WERI-Rb-1 (cell line): ENCODE measurements around the gene GRIK3.

Source experiments
- DNase-seq: peaks from one replicate; pipeline ENCODE4 v3.0.0-alpha.2; 2020
- H3K27ac ChIP-seq: fragments of 250-450 bp; sonication (Bioruptor Pico); 2 replicates; pipeline ENCODE4 v1.5.1; 2020; ENCODE audit warnings: mild to moderate bottlenecking, moderate library complexity
- H3K27me3 ChIP-seq: fragments of 250-450 bp; sonication (Bioruptor Pico); 2 replicates; pipeline ENCODE4 v1.5.1; 2021; ENCODE audit warnings: mild to moderate bottlenecking, low read depth, moderate library complexity; ENCODE audit not compliant: insufficient read depth, severe bottlenecking
- H3K36me3 ChIP-seq: fragments of 250-450 bp; sonication (Bioruptor Pico); 2 replicates; pipeline ENCODE4 v1.5.1; 2020; ENCODE audit warnings: mild to moderate bottlenecking, moderate library complexity
- H3K4me3 ChIP-seq: 2 replicates; pipeline ENCODE4 v1.5.1; 2011; ENCODE audit warnings: low read depth, mild to moderate bottlenecking, control low read depth, low read length
- H3K9me3 ChIP-seq: fragments of 250-450 bp; sonication (Bioruptor Pico); 2 replicates; pipeline ENCODE4 v1.5.1; 2021; ENCODE audit warnings: mild to moderate bottlenecking, moderate library complexity; ENCODE audit not compliant: severe bottlenecking
- TF ChIP-seq, protein P1 (sequence below): IDR thresholded peaks from 2 replicates; pipeline ENCODE4 v1.5.1; 2011; ENCODE audit warnings: low read depth, mild to moderate bottlenecking, control low read depth, inconsistent platforms, low read length

GRIK3 gene

DNA sequence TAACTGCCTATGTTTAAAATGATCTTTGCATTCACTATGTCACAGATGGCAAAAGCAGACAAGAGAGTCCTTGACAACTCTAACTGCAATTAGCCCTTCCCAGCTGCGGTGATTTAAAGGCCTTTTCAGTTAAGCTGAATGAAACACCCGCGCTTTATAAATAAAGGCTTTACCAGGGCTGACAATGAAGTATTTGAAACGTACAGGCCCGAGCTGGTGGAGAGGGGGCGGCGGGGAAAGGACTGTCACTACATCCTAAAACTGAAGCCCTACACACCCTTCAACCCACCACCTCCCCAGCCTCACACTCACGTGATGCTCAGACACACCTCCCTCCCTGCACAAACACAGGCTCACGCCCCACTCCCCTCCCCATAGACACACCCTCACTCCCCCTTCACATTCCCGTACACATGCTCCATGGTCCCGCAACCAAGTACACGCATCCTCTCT is 45.5 kb downstream of the GRIK3 start:
- Histone ChIP-seq H3K27me3 (no peaks in the 10 kb centered on the region), H3K4me3 (no peak overlapping the region), H3K9me3 (no peaks in the 10 kb centered on the region), H3K27ac (no peak overlapping the region), H3K36me3 (peaks cover 25% of the 10 kb centered on the region)
- TF ChIP-seq, protein P1, sequence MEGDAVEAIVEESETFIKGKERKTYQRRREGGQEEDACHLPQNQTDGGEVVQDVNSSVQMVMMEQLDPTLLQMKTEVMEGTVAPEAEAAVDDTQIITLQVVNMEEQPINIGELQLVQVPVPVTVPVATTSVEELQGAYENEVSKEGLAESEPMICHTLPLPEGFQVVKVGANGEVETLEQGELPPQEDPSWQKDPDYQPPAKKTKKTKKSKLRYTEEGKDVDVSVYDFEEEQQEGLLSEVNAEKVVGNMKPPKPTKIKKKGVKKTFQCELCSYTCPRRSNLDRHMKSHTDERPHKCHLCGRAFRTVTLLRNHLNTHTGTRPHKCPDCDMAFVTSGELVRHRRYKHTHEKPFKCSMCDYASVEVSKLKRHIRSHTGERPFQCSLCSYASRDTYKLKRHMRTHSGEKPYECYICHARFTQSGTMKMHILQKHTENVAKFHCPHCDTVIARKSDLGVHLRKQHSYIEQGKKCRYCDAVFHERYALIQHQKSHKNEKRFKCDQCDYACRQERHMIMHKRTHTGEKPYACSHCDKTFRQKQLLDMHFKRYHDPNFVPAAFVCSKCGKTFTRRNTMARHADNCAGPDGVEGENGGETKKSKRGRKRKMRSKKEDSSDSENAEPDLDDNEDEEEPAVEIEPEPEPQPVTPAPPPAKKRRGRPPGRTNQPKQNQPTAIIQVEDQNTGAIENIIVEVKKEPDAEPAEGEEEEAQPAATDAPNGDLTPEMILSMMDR = no peak
- no peak for DNase-seq

DNA sequence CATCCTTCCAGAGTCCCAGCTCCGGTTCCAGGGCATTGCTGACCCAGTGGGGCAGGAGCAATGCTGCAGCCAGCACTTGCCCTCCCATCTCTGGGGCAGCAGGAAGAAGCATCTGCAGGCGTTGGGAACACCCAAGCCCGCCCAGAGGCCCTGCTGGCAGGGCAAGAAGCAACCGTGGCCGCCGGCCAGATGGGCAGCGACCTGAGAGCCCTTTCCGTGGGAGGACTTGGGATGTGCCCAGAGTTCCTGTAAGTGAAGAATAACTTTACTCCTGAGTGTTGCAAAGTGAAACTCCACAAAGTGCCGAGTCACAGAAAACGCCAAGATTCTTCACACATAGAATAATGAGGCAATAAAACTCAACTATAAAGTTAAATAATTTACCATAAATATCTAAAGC is 46.0 kb downstream of the GRIK3 start:
- Histone ChIP-seq H3K9me3 (no peaks in the 10 kb centered on the region), H3K27ac (no peak overlapping the region), H3K36me3 (peaks cover 24% of the 10 kb centered on the region), H3K27me3 (no peaks in the 10 kb centered on the region), H3K4me3 (no peak overlapping the region)
- TF ChIP-seq, protein P1 = no peak
- no peak for DNase-seq

DNA sequence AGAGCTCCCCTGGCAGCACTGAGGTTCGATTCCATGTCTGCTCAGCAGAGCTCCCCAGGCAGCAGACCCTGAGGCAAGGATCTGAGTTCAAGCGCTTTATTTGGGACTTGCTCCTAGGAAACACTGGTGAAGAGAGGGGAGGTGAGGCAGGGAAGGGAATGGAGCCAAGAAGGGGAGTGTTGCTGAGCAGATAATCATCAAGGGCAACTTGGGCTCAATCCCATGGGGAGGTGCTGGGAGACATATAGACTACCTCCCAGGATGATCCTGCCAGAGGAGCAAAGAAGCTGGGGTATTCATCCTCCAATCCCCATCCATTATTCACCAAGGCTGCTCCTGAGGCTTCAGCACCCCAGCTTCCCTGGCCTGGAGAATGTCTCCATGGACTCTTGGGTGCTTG is 47.0 kb downstream of the GRIK3 start:
- Histone ChIP-seq H3K27me3 (no peaks in the 10 kb centered on the region), H3K9me3 (no peaks in the 10 kb centered on the region), H3K36me3 (peaks cover 24% of the 10 kb centered on the region), H3K4me3 (no peak overlapping the region), H3K27ac (no peak overlapping the region)
- DNase-seq = no peak
- TF ChIP-seq, protein P1 = no peak

DNA sequence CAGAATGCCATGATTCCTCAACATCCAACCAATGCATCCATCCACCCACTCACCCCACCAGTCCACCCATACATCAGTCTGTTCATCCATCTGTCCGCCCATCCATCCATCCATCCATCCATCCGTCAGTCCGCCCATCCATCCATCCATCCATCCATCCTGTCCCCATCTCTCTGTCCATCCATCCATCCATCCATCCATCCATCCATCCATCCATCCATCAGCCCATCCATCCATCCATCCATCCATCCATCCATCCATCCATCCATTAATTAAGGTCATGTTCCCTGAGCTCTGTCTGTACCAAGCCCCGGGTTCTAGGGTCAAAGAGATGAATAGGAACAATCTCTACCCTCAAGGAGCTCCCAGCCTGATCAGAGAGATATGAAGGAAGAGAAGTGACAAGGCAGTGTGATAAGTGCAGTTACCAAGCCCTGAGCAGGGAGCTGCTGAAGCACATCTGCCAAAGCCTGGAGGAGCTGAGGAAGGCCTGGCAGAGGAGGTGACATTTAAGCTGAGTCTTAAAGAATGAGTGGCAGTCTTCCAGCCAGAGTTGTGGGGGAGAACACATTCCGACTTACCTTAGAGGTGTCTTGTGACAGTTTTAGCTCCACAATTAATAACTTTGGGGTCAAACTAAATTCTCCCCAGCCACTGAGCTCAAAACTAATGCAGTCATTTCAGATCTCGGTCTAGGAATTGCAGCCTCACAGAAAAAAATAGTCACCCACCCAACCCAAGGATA is 47.9 kb downstream of the GRIK3 start:
- Histone ChIP-seq H3K36me3 (peaks cover 31% of the 10 kb centered on the region), H3K9me3 (no peaks in the 10 kb centered on the region), H3K27ac (no peak overlapping the region), H3K27me3 (no peaks in the 10 kb centered on the region), H3K4me3 (no peak overlapping the region)
- no peak for DNase-seq
- TF ChIP-seq, protein P1 = no peak

DNA sequence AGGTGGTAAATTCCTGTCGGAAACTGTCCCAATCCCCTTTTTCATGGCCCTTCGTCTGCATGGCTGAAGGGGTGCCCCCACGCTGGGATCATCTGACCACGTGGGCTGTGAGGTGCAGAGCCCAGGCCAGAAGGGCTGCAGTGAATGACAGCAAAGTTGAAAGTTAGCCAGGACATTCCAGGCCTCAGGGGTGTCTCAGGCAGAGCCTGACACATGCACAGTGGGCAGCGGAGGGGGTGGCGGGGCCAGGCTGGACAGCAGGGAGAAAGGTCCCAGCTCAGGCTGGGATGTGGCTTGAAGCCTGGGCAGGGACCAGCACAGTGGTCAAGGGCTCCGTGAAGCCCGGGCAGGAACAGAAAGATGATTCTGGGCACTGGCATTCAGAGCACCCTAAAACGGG is 49.6 kb downstream of the GRIK3 start:
- no peak for DNase-seq
- Histone ChIP-seq H3K36me3 (peaks cover 31% of the 10 kb centered on the region), H3K9me3 (no peaks in the 10 kb centered on the region), H3K4me3 (no peak overlapping the region), H3K27ac (no peak overlapping the region), H3K27me3 (no peaks in the 10 kb centered on the region)
- TF ChIP-seq, protein P1 = no peak

DNA sequence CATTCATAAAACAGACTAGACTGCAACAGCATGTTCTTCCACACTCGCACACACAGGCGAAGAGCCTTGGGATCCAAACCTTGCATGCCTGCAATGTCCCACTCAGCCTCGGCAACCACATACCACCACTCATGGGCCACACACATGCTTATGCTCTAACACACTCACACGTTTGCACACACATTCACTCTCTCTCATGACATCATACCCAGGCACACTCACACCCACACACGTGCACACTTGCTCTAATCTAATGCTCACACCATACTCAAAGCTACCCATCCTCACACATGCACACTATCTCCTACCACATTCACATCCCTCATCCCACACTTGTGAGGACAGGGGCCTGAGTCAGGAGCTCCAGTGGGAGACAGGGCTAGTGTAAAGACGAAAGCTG is 50.3 kb downstream of the GRIK3 start:
- no peak for DNase-seq
- Histone ChIP-seq H3K27ac (no peak overlapping the region), H3K4me3 (no peak overlapping the region), H3K36me3 (peaks cover 37% of the 10 kb centered on the region), H3K27me3 (no peaks in the 10 kb centered on the region), H3K9me3 (no peaks in the 10 kb centered on the region)
- TF ChIP-seq, protein P1 = no peak
